ENCODE measurements around the gene PHF5A.

The PHF5A gene

GRCh38 chr22:41417622-41418390 is 50.7 kb downstream of the PHF5A start:
- no peak for DNase-seq (ENCODE audit: low read depth in 2 of 2)

- DNase-seq (ENCODE audit: low read depth in 2 of 2): no peak
Measured at GRCh38 chr22:41415554-41415953, 52.9 kb downstream of the PHF5A start.

- no peak for DNase-seq (ENCODE audit: low read depth in 2 of 2)
Measured at GRCh38 chr22:41411021-41411851, 57.3 kb downstream of the PHF5A start.

GRCh38 chr22:41410311-41410751 is 58.2 kb downstream of the PHF5A start:
- DNase-seq (ENCODE audit: low read depth in 2 of 2): no peak
